NCI-H345 treated with DMSO at 0.1 percent for 48 hours (cell line): Measurements from ENCODE around the gene TUBGCP6.
"Not testable (repeated sequence)": the region's sequence is repeated elsewhere in the genome, so short reads cannot be mapped to it uniquely, and the experiment has no call there.

Source experiments
- DNase-seq: peaks from one replicate; lab custom pipeline; 2025; ENCODE audit not compliant: unreplicated experiment; lab: John Stamatoyannopoulos, UW

TUBGCP6 gene

DNA sequence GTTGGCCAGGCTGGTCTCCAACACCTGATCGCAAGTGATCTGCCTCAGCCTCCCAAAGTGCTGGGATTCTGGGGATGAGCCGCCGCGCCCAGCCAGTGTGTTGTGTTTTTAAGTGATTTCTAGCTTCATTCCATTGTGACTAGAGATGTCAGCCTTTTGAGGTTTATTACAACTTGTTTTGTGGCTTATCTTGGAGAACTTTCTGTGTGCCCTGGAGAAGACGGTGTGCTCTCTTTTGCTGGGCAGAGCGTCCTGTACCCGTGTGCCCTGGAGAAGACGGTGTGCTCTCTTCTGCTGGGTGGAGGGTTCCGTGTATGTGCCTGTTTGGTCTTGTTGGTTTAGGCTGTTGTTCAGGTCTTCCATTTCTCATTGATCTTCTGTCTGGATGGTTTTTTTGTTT lies 31.6 kb downstream of the TUBGCP6 start:
- DNase-seq = no peak

DNA sequence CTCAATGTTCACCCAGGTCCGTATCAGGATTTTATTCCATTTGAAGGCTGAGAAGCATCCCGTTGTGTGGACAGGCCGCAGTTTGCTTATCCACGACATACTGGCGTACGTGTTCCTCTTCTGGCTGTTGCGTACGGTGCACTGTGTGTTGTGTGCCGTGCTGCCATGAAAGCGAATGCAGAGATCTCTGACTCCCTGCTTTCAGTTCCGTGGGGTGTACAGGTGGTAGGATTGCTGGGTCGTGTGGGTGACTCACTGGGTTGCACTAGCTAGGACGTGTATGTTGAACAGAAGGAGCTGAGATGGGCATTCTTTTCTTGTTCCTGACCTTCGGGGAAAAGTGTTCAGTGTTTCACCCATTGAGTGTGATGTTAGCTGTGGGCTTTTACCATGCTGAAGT lies 33.7 kb downstream of the TUBGCP6 start:
- DNase-seq = no peak

DNA sequence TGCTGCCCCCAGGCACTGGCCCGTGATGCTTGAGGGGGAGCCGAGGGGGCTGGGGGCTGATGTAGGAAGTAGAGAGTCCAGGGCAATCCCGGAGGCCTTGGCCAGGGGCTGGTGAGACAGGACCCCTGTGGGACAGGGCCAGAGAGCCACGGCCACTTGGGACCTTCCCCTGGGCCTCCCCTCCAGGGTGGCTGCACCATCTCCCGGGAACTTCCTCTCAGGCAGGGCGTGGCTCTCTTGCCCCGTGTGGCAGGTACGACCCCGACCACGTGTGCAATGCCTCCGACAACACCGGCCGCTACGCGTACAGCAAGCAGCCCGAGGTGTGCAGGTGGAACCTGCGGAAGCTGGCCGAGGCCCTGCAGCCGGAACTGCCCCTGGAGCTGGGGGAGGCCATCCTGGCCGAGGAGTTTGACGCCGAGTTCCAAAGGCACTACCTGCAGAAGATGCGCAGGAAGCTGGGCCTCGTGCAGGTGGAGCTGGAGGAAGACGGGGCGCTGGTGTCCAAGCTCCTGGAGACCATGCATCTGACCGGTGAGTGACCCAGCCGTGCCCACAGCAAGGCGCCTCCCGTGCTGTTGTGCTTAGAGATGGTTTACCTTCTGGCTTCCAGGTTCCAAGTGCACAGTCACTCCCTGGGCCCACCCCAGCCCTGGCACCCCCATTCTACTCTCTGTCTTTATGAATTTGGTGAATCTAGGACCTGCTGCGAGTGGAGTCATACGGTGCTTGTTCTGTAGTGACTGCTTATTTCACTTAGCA lies 34.3 kb downstream of the TUBGCP6 start:
- DNase-seq = no peak

DNA sequence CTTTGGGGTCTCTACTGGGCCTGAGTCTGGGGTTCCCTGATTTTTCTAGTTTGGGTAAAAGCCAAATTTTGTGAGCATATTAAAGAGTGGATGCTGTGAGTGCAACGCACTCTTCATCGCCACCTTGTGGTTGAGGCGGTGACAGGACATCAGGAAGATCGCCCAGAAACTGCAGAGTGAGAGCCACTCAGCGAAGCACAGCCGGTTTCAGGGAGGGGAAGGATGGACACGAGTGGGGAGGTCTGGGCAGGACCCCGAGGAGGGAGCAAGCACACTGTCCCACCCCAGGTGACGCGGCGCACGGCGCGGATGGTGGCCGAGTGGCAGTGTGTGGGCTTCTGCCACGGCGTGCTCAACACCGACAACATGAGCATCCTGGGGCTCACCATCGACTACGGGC lies 34.9 kb downstream of the TUBGCP6 start:
- no peak for DNase-seq

DNA sequence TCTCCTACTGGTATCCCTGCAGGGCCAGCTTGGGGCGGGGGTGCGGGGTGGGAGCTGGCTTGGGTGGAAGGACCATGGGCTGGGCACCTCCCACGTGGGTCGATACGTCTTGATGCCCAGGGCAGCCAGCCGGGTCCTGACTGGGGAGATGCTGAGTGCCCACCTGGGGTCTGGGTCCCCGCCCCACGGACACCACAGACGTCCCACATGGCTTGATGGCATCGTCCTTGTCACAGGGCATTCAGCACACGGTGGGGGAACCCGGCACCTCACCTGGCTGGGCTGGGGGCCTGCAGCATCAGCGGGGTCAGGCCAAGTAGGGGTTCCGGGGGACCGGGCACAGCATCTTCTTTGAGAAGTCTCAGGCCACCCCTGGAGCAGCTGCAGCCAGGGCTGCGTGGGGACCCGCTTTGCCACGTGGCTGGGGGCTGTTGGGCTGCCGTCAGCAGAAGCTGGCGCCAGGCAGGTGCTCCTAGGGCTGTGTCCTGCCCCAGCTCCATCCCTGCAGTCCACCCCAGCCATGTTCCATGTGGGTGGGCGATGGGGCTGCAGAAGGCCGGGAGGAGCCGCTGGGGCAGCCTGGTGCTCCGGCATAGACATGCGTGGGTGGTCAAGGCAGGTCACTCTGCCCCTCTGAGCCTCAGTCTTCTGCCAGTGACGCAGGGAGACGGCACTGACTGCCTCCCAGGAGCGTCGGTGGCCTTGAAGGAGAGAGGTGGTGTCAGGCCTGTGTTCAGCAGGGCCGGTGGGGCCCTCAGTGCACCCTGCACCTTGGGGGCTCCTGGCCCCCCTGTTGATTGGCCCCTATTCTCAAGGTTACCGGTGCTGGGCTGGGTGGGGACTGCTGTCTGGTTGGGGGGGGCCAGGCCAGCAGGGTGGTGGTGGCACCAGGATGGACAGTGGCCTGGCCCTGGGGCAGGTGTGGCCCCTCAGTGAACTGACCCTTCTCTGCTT lies 35.6 kb downstream of the TUBGCP6 start:
- no peak for DNase-seq

DNA sequence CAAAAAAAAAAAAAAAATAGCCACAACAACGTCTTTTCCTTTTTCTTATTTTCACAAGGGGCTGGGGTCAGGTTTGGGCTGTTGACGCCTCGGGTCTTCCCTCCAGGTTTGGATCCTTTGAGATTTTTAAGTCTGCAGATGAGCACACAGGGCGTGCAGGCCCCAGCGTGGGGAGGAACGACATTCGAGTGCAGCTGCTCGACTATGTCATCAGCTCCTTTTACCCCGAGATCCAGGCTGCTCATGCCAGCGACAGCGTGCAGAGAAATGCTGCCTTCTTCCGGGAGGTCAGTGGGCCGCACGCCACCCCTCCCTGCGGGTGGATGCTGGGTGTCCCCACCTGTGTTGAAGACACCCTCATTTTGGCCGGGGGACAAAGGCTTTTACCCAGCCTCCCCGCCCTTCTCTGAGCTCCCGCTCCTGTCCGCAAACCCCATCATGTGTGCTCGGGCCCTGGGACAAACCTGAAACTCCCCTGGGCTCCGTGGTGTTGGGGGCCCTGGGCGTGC lies 36.3 kb downstream of the TUBGCP6 start:
- DNase-seq = no peak

DNA sequence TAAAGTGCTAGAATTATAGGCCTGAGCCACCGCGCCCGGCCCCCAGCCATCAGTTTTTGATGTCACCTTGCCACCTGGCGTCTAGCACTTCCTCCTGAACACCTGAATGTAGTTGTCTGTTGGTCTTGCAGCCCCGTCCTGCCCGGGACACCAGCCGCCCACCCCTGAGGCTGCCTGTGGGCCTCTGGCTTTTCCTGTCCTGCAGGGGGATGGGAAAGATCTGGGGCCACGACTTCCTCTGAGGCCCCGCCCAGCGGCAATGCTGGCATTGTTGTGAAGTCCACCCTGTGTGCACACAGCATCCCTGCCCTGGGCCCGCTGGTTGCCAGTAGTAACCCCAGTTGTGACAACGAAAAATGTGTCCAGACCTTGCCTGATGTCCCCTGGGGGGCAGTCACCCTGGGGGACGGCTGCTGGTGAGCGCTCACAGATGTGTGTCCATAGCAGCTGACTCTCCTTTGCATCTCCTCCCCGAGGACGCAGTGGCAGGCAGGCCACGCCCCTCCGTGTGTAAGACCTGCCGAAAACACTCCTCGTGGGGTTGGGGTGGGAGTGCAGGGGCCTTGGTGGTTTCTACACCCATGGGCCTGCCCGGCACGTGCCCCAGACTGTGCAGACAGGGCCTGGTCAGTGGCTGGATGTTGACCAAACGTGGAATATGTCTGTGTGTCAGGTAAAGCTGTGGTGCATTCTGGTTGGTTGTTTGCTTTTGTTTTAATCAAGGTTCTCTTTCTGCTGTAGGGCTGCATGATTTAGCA lies 37.3 kb downstream of the TUBGCP6 start:
- no peak for DNase-seq

DNA sequence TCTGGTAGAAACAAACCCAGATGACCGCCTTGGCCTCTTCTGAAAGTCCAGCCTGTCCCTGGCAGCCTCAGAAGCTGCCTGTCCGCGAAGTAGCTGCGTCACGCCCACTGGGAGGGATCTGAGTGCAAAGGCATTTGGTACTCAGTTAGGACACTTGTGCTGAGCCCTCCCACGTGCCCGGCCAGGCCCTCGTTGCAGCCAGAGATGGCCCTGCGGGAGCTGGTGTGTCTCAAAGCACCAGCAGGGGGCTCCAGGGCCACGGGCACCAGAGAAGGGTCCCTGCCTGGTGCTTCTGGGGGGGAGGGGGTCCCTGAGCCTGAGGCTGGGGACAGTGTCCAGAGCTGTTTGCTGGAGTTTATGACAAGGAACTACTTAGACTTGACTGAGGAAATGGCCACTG lies 38.2 kb downstream of the TUBGCP6 start:
- no peak for DNase-seq

DNA sequence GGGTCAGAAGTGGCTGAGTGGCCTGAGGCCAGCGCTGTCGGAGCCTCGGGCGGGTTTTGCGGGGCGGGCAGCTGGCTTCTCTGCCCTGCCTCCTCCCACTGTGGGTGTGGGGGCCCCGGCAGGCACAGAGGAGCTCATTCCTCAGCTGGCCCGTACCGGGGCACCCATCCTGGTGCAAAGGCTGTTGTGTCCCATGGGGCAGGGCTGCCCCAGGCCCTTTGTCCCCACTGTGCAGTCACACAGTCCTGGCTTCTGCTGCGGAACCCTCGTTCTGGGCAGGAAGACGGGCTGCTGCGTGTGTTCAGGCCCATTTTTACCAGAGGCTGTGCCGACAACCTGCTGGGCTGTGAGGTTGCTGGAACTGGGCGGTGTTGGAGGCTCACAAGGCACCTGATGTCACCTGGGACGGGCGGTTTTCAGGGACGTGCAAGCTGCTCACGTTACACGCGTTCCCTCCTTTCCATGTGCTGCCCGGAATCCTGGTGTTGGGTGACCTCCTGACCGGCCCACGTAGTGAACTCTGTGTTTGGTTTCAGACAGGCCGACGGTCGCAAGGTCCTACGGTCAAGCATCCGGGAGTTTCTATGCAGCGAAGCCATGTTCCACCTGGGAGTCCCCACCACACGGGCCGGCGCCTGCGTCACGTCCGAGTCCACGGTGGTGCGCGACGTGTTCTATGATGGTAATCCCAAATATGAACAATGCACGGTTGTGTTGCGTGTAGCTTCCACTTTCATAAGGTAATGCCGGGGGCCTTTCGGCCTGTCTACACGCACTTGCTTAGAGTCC lies 38.8 kb downstream of the TUBGCP6 start:
- no peak for DNase-seq

DNA sequence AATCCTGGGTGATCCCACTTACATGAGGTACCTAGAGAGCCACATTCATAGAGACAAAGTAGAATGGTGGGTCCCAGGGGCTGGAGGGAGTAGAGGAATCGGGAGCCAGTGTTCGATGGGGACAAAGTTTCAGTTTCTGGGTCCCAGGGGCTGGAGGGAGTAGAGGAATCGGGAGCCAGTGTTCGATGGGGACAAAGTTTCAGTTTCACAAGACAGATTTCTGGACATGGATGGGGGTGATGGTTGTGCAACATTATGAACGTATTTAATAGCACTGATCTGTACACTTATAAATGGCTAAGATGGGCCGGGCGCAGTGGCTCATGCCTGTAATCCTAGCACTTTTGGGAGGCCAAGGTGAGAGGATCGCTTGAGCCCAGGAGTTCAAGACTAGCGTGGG lies 39.8 kb downstream of the TUBGCP6 start:
- not testable (repeated sequence) for DNase-seq

DNA sequence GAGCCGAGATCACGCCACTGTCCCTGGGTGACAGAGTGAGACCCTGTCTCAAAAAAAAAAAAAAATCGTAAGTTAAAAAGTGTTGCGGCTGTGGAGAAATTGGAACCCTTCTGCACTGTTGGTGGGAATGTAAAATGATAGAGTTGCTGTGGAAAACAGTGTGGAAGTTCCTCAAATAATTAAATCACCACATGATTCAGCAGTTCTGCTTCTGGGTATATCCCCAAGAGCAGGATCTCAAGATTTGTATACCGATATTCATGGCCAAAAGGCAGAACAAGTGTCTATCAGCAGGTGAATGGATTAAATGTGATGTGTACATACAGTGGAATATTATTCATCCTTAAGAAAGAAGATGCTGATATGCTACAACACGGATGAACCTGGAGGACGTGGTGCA lies 40.3 kb downstream of the TUBGCP6 start:
- DNase-seq = no peak

DNA sequence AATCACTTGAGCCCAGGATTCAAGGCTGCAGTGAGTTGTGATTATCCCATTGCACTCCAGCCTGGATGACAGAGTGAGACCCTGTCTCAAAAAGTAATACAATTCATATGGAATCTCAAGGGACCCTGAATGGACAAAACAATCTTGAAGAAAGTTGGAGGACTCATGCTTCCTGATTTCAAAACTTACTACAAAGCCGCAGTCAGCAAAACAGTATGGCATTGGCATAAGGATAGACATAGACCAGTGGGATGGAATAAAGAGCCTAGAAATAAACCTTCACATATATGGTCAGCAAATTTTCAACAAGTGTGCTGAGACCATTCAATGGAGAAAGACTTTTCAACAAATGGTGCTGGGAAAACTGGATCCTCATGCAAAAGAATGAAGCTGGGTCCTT lies 41.5 kb downstream of the TUBGCP6 start:
- DNase-seq = no peak

DNA sequence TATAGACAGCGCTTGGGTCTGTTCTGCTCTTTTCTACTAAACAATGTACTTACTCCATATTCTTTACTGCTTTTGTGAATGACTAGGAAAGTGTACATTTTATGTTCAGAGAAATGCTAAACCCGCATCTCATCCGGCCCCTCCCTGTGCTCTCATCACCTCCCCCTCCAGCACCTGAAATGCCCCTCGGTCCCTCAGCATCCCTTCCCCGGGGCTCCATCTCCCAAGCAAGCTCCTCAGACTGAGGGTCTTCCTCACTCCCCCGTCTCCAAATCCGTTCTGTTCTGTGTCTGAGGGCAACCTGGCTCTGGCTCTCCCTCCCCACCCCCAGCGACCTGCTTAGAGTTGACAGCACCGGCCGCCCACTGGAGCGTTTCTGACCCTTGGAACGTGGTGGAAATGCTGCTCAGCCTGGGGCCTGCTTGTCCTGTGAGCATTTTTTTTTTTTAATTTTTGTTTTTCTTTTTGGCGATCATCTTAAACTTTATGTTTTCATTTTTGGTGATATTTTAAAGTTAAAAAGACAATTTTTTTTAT lies 42.6 kb downstream of the TUBGCP6 start:
- DNase-seq = no peak

DNA sequence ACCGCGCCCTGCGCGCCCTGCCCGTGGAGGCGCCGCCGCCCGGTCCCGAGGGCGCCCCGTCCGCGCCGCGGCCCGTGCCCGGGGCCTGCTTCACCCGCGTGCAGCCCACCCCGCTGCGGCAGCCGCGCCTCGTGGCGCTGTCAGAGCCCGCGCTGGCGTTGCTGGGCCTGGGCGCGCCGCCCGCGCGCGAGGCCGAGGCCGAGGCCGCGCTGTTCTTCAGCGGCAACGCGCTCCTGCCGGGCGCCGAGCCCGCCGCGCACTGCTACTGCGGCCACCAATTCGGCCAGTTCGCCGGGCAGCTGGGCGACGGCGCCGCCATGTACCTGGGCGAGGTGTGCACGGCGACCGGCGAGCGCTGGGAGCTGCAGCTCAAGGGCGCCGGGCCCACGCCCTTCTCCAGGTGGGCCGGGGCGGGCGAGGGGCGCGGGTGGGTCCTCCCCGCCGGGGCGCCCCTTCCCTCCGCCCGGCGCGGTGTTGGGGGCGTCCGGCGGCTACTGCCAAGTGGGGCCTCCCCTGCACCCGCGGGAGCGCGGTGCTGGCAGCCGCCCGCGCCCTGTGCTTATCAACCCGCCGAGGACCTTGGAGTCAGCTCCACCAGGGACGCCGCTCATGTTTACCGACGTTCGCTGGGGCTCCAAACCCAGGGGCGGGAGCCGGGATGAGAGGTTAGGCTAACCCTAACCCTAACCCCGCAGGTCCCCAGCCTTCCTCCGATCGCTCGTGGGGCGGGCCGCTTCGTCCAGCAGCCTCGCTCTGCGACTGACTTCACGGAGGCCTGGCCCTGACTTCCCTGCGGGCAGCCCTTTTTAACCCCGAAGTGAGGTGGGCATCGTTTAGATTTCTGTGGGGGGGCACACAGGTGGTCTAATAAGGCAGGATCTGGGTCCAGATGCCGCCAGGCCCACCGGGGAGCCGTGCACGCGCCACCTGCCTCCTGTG lies 43.4 kb downstream of the TUBGCP6 start:
- DNase-seq = no peak

DNA sequence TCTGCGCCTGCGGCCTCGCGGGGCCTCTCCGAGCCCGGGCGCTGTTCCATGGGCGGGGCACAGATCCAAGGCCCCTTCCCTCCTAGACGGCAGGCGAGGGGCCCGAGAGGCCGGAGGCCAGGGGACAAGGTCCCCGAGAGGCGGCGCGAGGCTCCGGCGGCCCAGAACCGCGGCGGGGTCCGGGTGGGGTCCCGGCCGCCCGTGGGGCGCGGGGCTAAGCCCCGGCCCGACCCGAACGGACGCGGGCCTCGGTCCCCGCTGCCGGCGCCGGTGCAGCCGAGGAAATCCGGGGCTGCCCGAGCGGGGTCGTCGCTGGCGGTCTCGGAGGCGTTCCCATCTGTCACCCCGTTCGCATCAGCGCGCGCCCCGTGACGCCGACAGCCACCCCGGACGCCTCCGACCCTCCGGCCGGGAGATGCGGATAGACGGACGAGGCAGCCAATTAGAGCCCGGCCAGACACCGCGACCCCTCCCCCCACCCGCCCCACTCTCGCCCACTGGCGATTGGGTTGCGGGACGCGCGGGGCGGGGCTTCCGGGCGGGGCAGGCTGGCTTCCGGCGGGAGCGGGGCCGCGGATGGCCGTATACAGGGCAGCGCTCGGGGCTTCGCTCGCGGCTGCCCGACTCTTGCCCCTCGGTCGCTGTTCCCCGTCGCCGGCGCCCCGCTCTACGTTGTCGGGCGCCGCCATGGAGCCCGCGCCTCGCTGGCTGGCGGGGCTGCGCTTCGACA lies 44.2 kb downstream of the TUBGCP6 start, which contains the start of gene SELENOO:
Gene SELENOO, plus strand, starts transcription at position 551 of the 730 bp plus-strand sequence. Its CDS starts 26 bp downstream, at position 577.
- DNase-seq = peak; percentile 19

DNA sequence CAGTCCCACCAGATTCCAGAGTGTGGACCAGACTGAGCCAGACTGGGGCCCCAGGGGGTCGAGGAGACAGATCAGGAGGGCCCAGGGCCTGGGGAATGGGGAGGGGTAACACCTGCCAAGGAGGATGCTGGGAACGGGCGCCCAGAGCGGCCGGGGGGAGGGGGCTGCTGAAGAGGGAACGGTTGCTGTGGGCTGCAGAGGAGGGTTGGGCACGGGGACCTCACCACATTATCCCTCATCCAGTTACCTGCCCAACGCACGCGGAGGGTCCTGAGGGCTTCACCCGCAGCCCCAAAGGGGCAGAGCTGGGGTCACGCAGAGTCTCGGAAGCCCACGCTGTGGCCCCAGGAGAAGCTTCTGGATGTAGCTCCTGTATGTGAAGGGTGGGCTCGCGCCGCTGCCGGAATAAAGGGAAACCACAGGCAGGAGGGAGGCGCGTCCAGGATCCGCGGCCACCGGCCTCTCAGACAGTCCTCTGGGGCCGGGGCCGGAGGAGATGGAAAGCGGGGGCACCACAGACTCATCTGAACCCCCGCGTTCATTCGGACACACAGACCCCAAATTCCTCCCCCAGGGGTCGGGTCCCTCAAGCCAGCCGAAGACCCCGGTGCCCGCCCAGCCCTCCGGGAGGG lies 44.9 kb downstream of the TUBGCP6 start:
- no peak for DNase-seq

DNA sequence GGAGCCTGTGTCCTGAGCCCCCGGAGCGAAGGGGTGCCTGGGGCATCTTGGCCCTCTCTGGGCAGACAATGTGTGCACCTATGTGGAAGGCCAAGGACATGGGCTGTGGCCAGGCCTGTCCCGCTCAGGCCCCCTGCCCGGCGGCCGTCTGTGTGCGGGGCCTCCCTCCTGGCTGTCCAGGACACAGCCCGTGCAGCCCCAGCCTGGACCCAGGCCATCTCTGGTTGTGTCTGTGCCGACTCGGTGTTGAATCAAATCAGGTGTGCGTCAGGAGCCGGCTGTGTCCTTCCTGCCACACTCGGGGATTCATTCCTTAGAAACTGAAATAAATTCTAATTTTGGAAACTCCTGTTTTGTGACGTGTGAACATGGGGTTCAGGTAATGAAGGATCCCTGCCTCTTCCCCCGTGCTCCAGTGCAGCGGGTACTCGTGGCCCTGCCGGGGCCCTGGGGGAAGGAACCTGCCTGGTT lies 45.5 kb downstream of the TUBGCP6 start:
- DNase-seq = no peak

DNA sequence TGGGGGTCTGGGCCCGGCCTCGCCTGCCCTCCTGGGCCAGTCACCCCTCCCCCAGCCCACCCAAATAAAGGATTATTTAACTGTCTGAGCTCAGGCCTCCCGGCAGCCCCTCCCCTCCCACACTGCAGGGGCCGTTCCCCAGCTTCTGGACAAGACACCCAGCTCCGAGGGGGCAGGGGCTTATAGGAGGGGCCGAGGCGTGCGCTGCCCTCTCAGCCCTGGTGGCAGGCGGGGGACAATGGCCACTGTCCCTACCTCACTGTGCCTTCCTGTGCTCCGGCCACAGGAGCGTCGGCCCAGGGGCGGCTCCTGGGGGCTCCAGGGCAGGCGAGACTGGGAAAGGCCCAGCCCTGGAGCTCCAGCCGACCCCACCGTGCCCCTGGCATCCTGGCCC lies 46.2 kb downstream of the TUBGCP6 start:
- no peak for DNase-seq
